ENCODE results near the gene FER1L5. TPM values are rescaled to one million over a fixed set of nuclear protein-coding genes. Genes with fewer than 3 reads are reported as not detected.

Gene FER1L5
- total RNA-seq, 3 donors from 2014 or later: 0.73 to 0.98 TPM; not detected in 1

DNA sequence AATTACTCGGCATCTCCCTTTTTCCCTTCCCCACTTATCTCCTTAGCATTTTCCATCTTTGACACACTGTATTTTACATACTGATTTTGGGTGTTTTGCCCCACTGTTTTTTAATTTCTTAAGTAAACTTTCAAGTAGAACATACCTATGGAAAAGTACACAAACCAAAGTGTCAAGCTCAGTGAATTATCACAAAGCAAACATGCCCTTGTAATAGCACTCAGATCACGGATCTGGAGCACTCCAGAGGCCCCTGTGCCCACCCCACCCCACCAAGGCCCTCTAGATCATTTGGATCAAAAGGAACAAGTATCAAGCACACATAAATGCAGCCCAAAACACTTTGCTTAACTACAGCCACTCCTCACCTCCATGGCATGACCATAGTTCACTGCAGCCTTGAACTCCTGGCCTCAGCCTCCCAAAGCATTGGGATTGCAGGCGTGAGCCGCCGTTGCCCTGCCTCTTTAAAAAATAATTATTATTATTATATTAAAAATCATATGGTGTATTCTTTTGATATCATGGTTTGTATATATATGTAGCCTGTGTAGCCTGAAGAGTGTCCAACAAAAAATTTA, 38.1 kb downstream of the FER1L5 start:
- TF ChIP-seq POLR2AphosphoS5 (IDR thresholded peaks at IDR 0.05): no peak
- TF ChIP-seq CTCF (IDR thresholded peaks at IDR 0.05): no peak
- TF ChIP-seq POLR2A (IDR thresholded peaks at IDR 0.05): no peak
- Histone ChIP-seq H3K9me3 (no peaks in the 10 kb centered on the region), H3K36me3 (no peaks in the 10 kb centered on the region), H3K27ac (no peak overlapping the region), H3K27me3 (no peaks in the 10 kb centered on the region), H3K4me1 (no peaks in the 10 kb centered on the region), H3K4me3 (no peak overlapping the region)
- intact Hi-C loops (cut with DNase I; ENCODE audit: low total_unique reads): no loop called here
- no peak for DNase-seq (ENCODE audit: low spot score in 2 of 2)

DNA sequence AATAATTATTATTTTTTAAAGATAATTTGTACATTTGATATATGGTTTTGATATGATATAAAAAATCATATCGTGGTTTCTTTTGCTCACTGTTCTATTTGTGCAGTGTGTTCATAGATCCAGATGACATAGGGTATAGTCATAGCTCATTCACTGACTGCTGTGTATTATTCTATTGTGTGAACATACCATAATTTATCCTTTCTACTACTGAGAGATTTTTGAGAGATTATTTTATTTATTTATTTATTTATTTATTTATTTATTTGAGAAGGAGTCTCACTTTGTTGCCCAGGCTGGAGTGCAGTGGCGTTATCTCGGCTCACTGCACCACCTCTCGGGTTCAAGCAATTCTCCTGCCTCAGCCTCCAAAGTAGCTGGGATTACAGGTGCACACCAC, 39.0 kb downstream of the FER1L5 start:
- Histone ChIP-seq H3K36me3 (no peaks in the 10 kb centered on the region), H3K4me1 (no peaks in the 10 kb centered on the region), H3K9me3 (no peaks in the 10 kb centered on the region), H3K27ac (no peak overlapping the region), H3K27me3 (no peaks in the 10 kb centered on the region), H3K4me3 (no peak overlapping the region)
- TF ChIP-seq POLR2A (IDR thresholded peaks at IDR 0.05) (no peak), CTCF (IDR thresholded peaks at IDR 0.05) (no peak), POLR2AphosphoS5 (IDR thresholded peaks at IDR 0.05) (no peak)
- DNase-seq (ENCODE audit: low spot score in 2 of 2): no peak
- intact Hi-C loops (cut with DNase I; ENCODE audit: low total_unique reads): no loop called here

GRCh38 chr2:96683307-96683706, 40.7 kb downstream of the FER1L5 start:
- Histone ChIP-seq H3K27ac (no peak overlapping the region), H3K27me3 (no peaks in the 10 kb centered on the region), H3K9me3 (no peaks in the 10 kb centered on the region), H3K4me1 (no peaks in the 10 kb centered on the region), H3K4me3 (no peak overlapping the region), H3K36me3 (no peaks in the 10 kb centered on the region)
- TF ChIP-seq POLR2AphosphoS5 (IDR thresholded peaks at IDR 0.05): no peak
- no peak for TF ChIP-seq CTCF (IDR thresholded peaks at IDR 0.05)
- no peak for TF ChIP-seq POLR2A (IDR thresholded peaks at IDR 0.05)
- intact Hi-C loops (cut with DNase I; ENCODE audit: low total_unique reads): loop anchor here (2.0 kb wide), 1 partner anchor 27 kb away; no protein-coding TSS in a partner anchor
- no peak for DNase-seq (ENCODE audit: low spot score in 2 of 2)

- DNase-seq (ENCODE audit: low spot score in 2 of 2): no peak
- no peaks in the 10 kb centered on the region for H3K36me3 ChIP-seq
- H3K27ac ChIP-seq: no peak overlapping the region
- intact Hi-C loops (cut with DNase I; ENCODE audit: low total_unique reads): loop anchor here (2.0 kb wide), 1 partner anchor 27 kb away; no protein-coding TSS in a partner anchor
- no peak for TF ChIP-seq POLR2AphosphoS5 (IDR thresholded peaks at IDR 0.05)
- no peak for TF ChIP-seq POLR2A (IDR thresholded peaks at IDR 0.05)
- TF ChIP-seq CTCF (IDR thresholded peaks at IDR 0.05): no peak
- no peaks in the 10 kb centered on the region for H3K9me3 ChIP-seq
- H3K27me3 ChIP-seq: no peaks in the 10 kb centered on the region
- H3K4me1 ChIP-seq: no peaks in the 10 kb centered on the region
- no peak overlapping the region for H3K4me3 ChIP-seq
Measured at GRCh38 chr2:96683972-96684820, 41.6 kb downstream of the FER1L5 start.
